Peyer's patch (tissue), 4 donors: Measurements from ENCODE around the gene MACROD2. TPM values are rescaled to one million over a fixed set of nuclear protein-coding genes. Genes with fewer than 3 reads are reported as not detected.

Experiments
- DNase-seq, 3 donors: peaks; one replicate each; pipeline ENCODE4 v3.0.0-alpha.2; 2017 to 2019
- H3K27ac ChIP-seq, 4 donors: fragments of 200-600 bp; sonication (generic); one replicate each; pipeline ENCODE4 v1.5.1; 2016 to 2019
- H3K27me3 ChIP-seq, 2 donors: fragments of 200-600 bp; sonication (generic); one replicate each; pipeline ENCODE4 v1.5.1; 2019
- H3K36me3 ChIP-seq, 3 donors: fragments of 200-600 bp; sonication (generic); one replicate each; pipeline ENCODE4 v1.5.1; 2016 to 2019
- H3K4me1 ChIP-seq, 4 donors: fragments of 200-600 bp; sonication (generic); one replicate each; pipeline ENCODE4 v1.5.1; 2016 to 2019
- H3K4me3 ChIP-seq, 4 donors: fragments of 200-600 bp; sonication (generic); 1 replicate in 3 of 4; 2 replicates in 1 of 4; pipeline ENCODE4 v1.5.1; 2016 to 2019; ENCODE audit warnings: mild to moderate bottlenecking in 1 of 4
- H3K9me3 ChIP-seq, 4 donors: fragments of 200-600 bp; sonication (generic); one replicate each; pipeline ENCODE4 v1.5.1; 2016 to 2019; ENCODE audit warnings: mild to moderate bottlenecking in 1 of 4
- POLR2A ChIP-seq, 2 donors: fragments of 450-650 bp; IDR thresholded peaks; one replicate each; pipeline ENCODE4 v1.5.1; 2017; ENCODE audit warnings: antibody characterized with exemption in 2 of 2, mild to moderate bottlenecking in 2 of 2, moderate library complexity in 2 of 2
- total RNA-seq, 4 donors: library from RNA; depleted of rRNA; stranded (reverse); fragments of >200 nt; gene quantifications; one replicate each; pipeline ENCODE4 v1.1.0, GENCODE V29; 2016
- TF ChIP-seq, protein P1 (sequence below), 6 experiments: fragments of 450-650 bp in 4 of 6; fragments of 200-600 bp in 2 of 6; sonication (generic) in 1 of 6; IDR thresholded peaks; one replicate each; pipeline ENCODE4 v1.5.1; 2017 to 2019; ENCODE audit warnings: antibody characterized with exemption in 6 of 6, mild to moderate bottlenecking in 3 of 6, moderate library complexity in 1 of 6

MACROD2 gene
- total RNA-seq, 4 donors from 2014 or later, result 2.5 to 10.7 (median 6.5) TPM

DNA sequence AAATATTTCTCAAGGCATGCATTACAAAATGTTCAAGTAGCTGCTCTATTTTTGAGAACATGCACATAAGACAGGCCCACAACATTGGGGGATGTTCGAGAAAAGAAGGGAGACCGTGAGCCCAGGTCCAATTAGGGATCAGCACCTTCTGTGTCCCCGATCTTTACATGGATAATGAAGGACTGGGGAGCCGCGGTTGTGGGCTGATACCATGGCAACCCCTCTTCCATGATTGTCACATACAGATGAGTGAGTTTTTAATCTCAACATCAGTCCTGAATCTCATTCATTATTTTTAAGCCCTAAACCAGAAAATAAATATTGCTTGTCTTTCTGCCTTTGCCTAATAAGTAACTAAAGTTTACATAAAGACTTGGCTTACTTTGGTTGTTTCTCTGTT lies 1642.2 kb downstream of the MACROD2 start:
- no peaks in the 10 kb centered on the region for H3K27me3 ChIP-seq
- no peak for DNase-seq
- no peaks in the 10 kb centered on the region for H3K4me1 ChIP-seq
- no peaks in the 10 kb centered on the region for H3K9me3 ChIP-seq
- no peak for TF ChIP-seq POLR2A (IDR thresholded peaks at IDR 0.05)
- TF ChIP-seq, protein P1, sequence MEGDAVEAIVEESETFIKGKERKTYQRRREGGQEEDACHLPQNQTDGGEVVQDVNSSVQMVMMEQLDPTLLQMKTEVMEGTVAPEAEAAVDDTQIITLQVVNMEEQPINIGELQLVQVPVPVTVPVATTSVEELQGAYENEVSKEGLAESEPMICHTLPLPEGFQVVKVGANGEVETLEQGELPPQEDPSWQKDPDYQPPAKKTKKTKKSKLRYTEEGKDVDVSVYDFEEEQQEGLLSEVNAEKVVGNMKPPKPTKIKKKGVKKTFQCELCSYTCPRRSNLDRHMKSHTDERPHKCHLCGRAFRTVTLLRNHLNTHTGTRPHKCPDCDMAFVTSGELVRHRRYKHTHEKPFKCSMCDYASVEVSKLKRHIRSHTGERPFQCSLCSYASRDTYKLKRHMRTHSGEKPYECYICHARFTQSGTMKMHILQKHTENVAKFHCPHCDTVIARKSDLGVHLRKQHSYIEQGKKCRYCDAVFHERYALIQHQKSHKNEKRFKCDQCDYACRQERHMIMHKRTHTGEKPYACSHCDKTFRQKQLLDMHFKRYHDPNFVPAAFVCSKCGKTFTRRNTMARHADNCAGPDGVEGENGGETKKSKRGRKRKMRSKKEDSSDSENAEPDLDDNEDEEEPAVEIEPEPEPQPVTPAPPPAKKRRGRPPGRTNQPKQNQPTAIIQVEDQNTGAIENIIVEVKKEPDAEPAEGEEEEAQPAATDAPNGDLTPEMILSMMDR (IDR thresholded peaks at IDR 0.05), result no peak
- no peak overlapping the region for H3K27ac ChIP-seq
- no peak overlapping the region for H3K4me3 ChIP-seq
- H3K36me3 ChIP-seq, result no peaks in the 10 kb centered on the region

DNA sequence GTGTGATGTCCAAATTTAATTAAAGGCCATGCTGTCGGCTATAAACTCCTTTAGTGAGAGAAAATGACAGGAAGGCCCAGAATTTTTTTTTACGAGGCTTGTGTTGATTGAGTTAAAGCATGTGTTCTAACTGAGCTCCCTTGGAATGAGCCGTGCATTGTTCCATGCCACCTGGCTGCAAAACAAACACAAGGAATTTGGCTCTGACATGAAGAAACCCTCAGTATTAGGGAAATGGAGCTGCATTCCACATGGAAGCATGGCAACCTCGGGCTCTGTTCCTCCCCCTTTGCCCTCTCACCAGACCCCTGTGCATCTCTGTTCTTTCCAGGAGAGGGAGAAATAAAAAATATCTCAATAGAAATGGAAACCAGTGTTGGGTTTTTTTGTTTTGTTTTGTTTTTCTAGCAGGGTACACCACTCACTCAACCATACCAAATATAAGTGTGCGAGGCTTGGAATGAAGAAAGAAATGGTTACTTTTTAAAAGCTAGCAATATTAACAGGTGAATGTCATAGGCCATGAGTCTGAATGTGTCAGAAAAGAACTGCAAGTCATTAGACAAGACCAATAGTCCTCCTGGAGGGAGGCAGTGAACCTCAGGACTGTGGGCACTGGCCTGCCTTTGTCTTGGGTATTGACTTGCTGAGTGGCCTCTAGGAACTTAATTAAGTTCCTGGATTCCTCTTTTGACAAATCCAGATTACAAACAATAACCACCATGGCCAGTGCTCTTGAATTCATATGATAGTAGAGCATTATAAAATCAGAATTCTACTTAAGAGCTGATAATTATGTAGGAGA lies 1642.8 kb downstream of the MACROD2 start:
- TF ChIP-seq, protein P1 (IDR thresholded peaks at IDR 0.05), result no peak
- TF ChIP-seq POLR2A (IDR thresholded peaks at IDR 0.05), result no peak

DNA sequence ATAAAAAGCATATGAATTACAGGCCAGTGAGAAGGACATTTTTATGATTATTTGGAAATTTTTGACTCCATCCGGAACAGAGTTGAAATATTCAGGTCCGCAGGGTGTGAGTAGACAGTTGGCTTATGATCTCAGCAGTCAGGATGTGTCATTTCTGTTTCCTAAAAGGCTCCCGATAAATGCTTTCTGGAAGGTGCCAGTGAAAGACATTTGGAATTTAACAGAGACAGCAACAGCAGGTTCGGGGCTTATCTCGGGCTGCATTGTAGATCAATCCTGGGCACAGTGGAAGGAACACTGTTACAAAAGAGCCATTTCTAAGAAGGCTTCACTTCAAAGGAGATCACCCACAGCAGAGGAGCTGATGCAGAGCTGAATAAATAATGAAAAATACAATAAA lies 1643.5 kb downstream of the MACROD2 start:
- no peaks in the 10 kb centered on the region for H3K4me1 ChIP-seq
- no peak overlapping the region for H3K4me3 ChIP-seq
- H3K9me3 ChIP-seq, result no peaks in the 10 kb centered on the region
- H3K27ac ChIP-seq, result no peak overlapping the region
- DNase-seq, result no peak
- no peaks in the 10 kb centered on the region for H3K36me3 ChIP-seq
- no peaks in the 10 kb centered on the region for H3K27me3 ChIP-seq
- TF ChIP-seq POLR2A (IDR thresholded peaks at IDR 0.05), result no peak

More for the DNA sequence above, 1642.8 kb downstream of the MACROD2 start:
- Histone ChIP-seq H3K27ac (no peak overlapping the region), H3K4me3 (no peak overlapping the region), H3K4me1 (no peaks in the 10 kb centered on the region), H3K9me3 (no peaks in the 10 kb centered on the region), H3K36me3 (no peaks in the 10 kb centered on the region), H3K27me3 (no peaks in the 10 kb centered on the region)
- no peak for DNase-seq

- Histone ChIP-seq H3K27me3 (no peaks in the 10 kb centered on the region), H3K9me3 (no peaks in the 10 kb centered on the region), H3K4me1 (no peaks in the 10 kb centered on the region), H3K36me3 (no peaks in the 10 kb centered on the region), H3K27ac (no peak overlapping the region), H3K4me3 (no peak overlapping the region)
- no peak for DNase-seq
- TF ChIP-seq, protein P1 (IDR thresholded peaks at IDR 0.05), result no peak
- no peak for TF ChIP-seq POLR2A (IDR thresholded peaks at IDR 0.05)
Observed at GRCh38 chr20:15639839-15640238, 1644.5 kb downstream of the MACROD2 start.

DNA sequence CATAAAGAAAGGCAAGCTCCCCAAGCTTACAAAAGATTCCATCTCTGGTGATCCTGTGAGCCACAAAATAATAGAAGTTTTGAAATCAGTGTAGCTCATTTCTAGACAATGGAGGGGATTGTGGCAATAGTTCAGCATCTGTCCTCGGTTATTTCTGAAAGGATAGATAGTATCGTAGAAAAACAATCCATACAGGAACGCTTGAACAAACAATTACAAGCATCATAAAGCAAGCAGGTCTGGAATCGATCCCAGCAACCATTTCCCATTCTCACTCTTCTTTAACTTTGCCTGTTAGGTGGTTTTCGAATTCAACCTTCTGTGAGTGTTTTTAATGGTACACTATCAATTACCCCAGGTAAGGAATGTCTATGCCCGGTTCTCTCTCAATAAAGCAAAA lies 1646.8 kb downstream of the MACROD2 start:
- no peak for DNase-seq
- Histone ChIP-seq H3K4me1 (no peaks in the 10 kb centered on the region), H3K4me3 (no peak overlapping the region), H3K27ac (no peak overlapping the region), H3K27me3 (no peaks in the 10 kb centered on the region), H3K36me3 (no peaks in the 10 kb centered on the region), H3K9me3 (no peaks in the 10 kb centered on the region)
- TF ChIP-seq, protein P1 (IDR thresholded peaks at IDR 0.05), result no peak
- TF ChIP-seq POLR2A (IDR thresholded peaks at IDR 0.05), result no peak

- DNase-seq, result no peak
- no peaks in the 10 kb centered on the region for H3K27me3 ChIP-seq
- no peak for TF ChIP-seq POLR2A (IDR thresholded peaks at IDR 0.05)
- TF ChIP-seq, protein P1 (IDR thresholded peaks at IDR 0.05), result no peak
Observed at GRCh38 chr20:15642676-15643075, 1647.4 kb downstream of the MACROD2 start.

More at GRCh38 chr20:15642676-15643075, 1647.4 kb downstream of the MACROD2 start:
- H3K4me3 ChIP-seq, result no peak overlapping the region
- H3K36me3 ChIP-seq, result no peaks in the 10 kb centered on the region
- H3K9me3 ChIP-seq, result no peaks in the 10 kb centered on the region
- no peak overlapping the region for H3K27ac ChIP-seq
- H3K4me1 ChIP-seq, result no peaks in the 10 kb centered on the region
